Measurements from ENCODE around the gene KIAA1549. TPM values are rescaled to one million over a fixed set of nuclear protein-coding genes. Genes with fewer than 3 reads are reported as not detected.

Gene KIAA1549
- total and polyA plus RNA-seq, 7 donors = 0.46 to 4.4 (median 1.4) TPM

DNA sequence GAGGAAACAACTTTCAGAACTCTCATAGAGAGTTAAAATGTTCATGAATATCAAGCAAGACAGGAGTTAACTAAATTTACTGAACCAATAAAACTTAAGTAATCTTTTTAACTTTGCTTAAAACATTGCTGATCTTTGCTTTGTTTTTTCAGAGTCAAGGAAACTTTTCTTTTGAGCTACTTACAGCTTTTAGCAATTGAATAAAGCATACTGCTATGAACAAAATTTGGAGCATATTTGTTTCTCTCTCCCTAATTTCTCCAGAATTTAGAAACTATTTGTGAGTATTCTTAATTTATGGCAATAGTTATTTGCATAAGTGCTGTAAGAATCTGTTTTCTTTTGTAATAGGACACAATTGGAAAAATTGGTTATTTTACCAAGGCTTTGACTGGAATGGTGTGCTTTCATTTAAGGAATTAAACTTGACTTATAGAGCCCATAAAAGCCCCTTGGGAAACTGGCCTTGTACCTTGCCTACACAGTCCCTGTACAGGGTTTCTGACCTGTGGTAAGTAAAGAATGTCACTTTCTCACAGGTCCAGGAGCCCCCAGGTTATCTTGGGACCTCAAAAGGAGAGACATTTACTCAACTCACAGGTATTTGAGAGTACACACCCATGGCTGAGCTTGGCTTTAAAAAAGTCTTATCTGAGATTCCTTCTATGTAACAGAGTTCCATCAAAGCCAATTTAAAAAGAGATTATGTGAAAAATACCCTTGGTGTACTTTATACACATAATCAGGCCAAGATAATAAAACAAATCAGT lies 23.3 kb upstream of the KIAA1549 start:
- intact Hi-C loops (cut with DNase I) = no loop called here
- Histone ChIP-seq H3K36me3 (ENCODE audit: insufficient read depth in 1 of 2, low read depth in 1 of 2) (no peaks in the 10 kb centered on the region), H3K4me1 (no peaks in the 10 kb centered on the region), H3K9me3 (peaks cover 5% of the 10 kb centered on the region), H3K27ac (no peak overlapping the region), H3K4me3 (no peak overlapping the region), H3K27me3 (ENCODE audit: insufficient read depth in 3 of 3, low read length in 2 of 3) (no peaks in the 10 kb centered on the region)
- TF ChIP-seq, protein P1, sequence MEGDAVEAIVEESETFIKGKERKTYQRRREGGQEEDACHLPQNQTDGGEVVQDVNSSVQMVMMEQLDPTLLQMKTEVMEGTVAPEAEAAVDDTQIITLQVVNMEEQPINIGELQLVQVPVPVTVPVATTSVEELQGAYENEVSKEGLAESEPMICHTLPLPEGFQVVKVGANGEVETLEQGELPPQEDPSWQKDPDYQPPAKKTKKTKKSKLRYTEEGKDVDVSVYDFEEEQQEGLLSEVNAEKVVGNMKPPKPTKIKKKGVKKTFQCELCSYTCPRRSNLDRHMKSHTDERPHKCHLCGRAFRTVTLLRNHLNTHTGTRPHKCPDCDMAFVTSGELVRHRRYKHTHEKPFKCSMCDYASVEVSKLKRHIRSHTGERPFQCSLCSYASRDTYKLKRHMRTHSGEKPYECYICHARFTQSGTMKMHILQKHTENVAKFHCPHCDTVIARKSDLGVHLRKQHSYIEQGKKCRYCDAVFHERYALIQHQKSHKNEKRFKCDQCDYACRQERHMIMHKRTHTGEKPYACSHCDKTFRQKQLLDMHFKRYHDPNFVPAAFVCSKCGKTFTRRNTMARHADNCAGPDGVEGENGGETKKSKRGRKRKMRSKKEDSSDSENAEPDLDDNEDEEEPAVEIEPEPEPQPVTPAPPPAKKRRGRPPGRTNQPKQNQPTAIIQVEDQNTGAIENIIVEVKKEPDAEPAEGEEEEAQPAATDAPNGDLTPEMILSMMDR (IDR thresholded peaks at IDR 0.05) = no peak
- DNase-seq = no peak
- ATAC-seq = no peak

DNA sequence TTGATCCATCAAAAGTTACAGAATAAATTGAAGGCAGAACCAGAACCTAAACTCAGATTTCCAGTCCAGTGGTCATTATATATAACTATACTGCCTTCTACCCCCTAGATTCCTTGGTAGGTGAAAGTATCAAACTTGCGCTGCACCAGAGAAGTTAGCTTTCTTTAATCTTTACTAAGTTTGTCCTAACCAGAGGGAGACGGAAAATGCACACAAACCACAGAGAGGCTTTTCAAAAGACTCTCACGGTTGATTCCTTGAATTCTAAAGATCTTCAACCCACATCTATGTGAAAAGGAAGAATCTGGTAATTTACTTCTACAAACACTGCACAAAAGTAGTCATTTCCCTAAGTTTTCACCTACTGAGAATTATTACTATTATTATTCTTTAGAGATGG lies 18.2 kb upstream of the KIAA1549 start:
- TF ChIP-seq, protein P1 (IDR thresholded peaks at IDR 0.05) = no peak
- DNase-seq (no peak), ATAC-seq (no peak)
- WGBS, 3 donors = 84 to 94% (median 89%) methylated on average over 3 of the region's 3 CpGs
- Histone ChIP-seq H3K27me3 (ENCODE audit: insufficient read depth in 3 of 3, low read length in 2 of 3) (no peaks in the 10 kb centered on the region), H3K36me3 (ENCODE audit: insufficient read depth in 1 of 2, low read depth in 1 of 2) (no peaks in the 10 kb centered on the region), H3K4me1 (no peaks in the 10 kb centered on the region), H3K27ac (no peak overlapping the region), H3K4me3 (no peak overlapping the region), H3K9me3 (peaks cover 5% of the 10 kb centered on the region)
- intact Hi-C loops (cut with DNase I) = no loop called here

DNA sequence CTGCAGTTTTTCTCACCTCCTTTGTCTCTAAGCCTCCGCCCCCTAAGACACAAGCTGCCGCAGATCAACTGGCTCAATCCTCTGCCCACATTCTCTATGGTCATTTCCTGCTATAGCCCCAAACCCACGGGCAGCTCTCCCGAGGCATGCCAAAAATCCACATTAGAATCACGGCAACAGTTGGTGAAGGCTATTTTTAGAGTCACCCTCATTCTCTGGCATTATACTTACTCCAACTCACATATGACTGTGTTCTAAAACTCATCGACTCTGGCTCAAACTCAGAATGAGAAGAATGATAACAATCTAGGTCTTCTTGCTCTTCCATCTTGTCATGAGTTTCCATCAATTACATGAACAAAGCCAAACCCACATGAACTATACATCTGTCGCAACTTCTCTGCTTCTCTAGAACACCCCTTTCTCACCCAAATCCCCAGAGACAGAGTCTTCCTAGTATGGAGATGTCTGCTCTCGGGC lies 10.9 kb upstream of the KIAA1549 start:
- Histone ChIP-seq H3K27ac (no peak overlapping the region), H3K4me3 (no peak overlapping the region), H3K27me3 (ENCODE audit: insufficient read depth in 3 of 3, low read length in 2 of 3) (no peaks in the 10 kb centered on the region), H3K9me3 (no peaks in the 10 kb centered on the region), H3K36me3 (ENCODE audit: insufficient read depth in 1 of 2, low read depth in 1 of 2) (no peaks in the 10 kb centered on the region), H3K4me1 (no peaks in the 10 kb centered on the region)
- TF ChIP-seq, protein P1 (IDR thresholded peaks at IDR 0.05) = no peak
- ATAC-seq = peak; percentile 67 to 88 (median 76)
- no peak for DNase-seq
- intact Hi-C loops (cut with DNase I) = no loop called here
- WGBS, 3 donors = 37 to 38% (median 37%) methylated on average over 8 of the region's 8 CpGs

DNA sequence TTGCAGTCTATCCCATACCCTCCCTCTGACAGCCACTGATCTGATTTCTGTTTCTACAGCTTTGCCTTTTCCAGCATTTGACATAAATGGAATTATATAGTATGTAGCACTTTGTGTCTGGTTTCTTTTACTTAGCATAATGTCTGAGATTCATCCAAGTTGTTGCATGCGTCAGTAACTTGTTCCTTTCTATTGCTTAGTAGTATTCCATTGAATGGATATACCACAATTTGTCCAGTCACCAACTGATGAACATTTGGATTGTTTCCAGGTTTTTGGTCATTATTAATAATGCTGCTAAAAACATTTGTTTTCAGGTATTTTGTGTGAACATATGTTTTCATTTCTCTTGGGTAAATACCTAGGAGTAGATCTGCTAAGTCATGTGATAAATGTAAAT lies 6.5 kb upstream of the KIAA1549 start:
- TF ChIP-seq, protein P1 (IDR thresholded peaks at IDR 0.05) = no peak
- H3K9me3 ChIP-seq = no peaks in the 10 kb centered on the region
- no peak overlapping the region for H3K4me3 ChIP-seq
- no peak overlapping the region for H3K27ac ChIP-seq
- intact Hi-C loops (cut with DNase I) = no loop called here
- no peaks in the 10 kb centered on the region for H3K4me1 ChIP-seq
- no peaks in the 10 kb centered on the region for H3K36me3 ChIP-seq (ENCODE audit: insufficient read depth in 1 of 2, low read depth in 1 of 2)
- no peaks in the 10 kb centered on the region for H3K27me3 ChIP-seq (ENCODE audit: insufficient read depth in 3 of 3, low read length in 2 of 3)
- no peak for DNase-seq
- WGBS, 3 donors = 95 to 98% (median 97%) methylated on average over 1 of the region's 1 CpG
- no peak for ATAC-seq

Data from psoas muscle (tissue), 8 donors.